Fibroblast of lung (primary cell): ENCODE data around the gene CFAP73.

ENCODE experiments used
- CTCF ChIP-seq, 2 donors: IDR thresholded peaks in 1 of 2; conservative IDR thresholded peaks in 1 of 2; 1 replicate in 1 of 2; 2 replicates in 1 of 2; pipeline ENCODE4 v1.5.1; 2011 to 2012; ENCODE audit warnings: low read length in 2 of 2, control low read depth in 1 of 2, inconsistent platforms in 1 of 2, low read depth in 1 of 2, mild to moderate bottlenecking in 1 of 2
- EZH2 ChIP-seq: IDR thresholded peaks from 2 replicates; pipeline ENCODE4 v1.5.1; 2012; ENCODE audit warnings: low read length, control low read depth, mild to moderate bottlenecking; ENCODE audit errors: missing control alignments

- TF ChIP-seq CTCF (conservative IDR thresholded peaks at IDR 0.05 in 1 of 2, IDR thresholded peaks at IDR 0.05 in 1 of 2; ENCODE audit: low read depth in 1 of 2, low read length in 2 of 2), result no peak
- TF ChIP-seq EZH2, result no peak
These were observed 34.8 kb downstream of the CFAP73 start for GRCh38 chr12:113184098-113184899.
